NCI-H526 (cell line): ENCODE results near the gene FMN1.
"Not testable (repeated sequence)": the region's sequence is repeated elsewhere in the genome, so short reads cannot be mapped to it uniquely, and the experiment has no call there.

Source experiments
- DNase-seq, 2 experiments: peaks; one replicate each; lab custom pipeline; 2025; lab: John Stamatoyannopoulos, UW

Gene FMN1

GRCh38 chr15:32856753-32857152, 337.8 kb downstream of the FMN1 start:
- no peak for DNase-seq

GRCh38 chr15:32855942-32856341, 338.6 kb downstream of the FMN1 start:
- DNase-seq: no peak

DNA sequence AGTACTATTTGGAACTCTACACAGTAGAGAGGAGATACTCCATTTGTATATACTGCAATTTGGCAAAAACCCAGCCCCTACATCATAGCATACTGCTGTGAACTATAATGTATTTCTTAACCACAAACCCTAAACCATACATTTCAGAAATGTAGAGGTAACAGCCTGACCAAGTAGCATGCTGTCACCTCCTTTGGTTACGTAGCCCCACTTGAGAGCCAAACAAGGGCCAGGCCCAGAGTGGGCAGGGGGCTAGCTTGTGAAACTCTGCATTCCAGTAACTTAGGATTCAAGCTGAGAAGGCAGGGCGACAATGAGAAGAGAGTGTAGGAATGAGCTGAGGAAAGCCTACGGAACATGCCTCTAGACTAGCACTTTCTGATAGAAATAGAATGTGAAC, 340.9 kb downstream of the FMN1 start:
- DNase-seq: no peak

- DNase-seq: no peak
These were observed 341.7 kb downstream of the FMN1 start for GRCh38 chr15:32852771-32853170.

DNA sequence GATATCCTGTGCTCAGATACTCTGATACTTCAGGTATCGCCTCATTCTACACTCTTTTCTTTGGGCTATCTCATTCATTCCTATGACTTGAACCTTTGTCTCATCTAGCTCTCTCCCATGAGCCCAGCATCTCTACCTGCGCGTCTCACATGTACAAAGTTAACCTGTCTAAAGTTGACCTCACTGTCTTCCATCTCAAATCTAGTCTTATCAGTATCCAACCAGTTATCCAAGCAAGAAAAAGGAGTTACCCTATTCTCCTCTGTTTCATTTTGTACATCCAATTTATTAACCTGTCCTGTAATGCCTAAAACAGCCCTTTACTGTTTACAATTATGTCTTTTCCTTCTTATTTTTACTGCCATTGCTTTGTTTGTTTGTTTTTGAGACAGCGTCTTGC, 342.5 kb downstream of the FMN1 start:
- DNase-seq: no peak

DNA sequence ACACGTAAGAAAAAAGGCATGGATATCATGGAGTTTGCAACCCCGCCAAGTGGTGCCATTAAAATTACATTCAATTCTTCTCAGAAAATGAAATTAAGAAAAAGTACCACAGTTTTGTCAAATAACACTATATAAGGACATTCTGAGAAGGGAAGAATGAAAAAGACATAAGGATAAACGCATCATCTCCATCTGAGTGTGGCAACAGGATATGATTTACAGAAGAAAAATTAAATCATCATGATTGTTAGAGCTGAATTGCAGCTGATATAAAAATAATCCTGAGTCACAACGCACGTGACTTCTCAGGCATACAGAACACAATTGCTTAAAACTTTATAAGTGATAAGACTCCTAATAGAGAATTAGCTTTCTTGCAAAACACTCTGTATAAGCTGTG, 342.9 kb downstream of the FMN1 start:
- DNase-seq: no peak

GRCh38 chr15:32849769-32850668, 344.5 kb downstream of the FMN1 start:
- DNase-seq: no peak

DNA sequence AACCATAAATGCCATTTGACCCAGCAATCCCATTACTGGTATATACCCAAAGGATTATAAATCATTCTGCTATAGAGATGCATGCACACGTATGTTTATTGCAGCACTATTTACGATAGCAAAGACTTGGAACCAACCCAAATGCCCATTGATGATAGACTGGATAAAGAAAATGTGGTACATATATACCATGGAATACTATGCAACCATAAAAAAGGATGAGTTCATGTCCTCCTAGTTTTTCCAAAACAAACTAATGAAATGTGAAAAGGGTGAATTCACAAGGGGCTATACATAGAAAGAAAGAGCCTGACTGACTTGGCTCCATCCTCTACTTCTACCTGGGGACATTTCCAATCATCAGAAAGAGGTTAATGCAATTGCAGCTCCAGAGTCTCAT, 347.8 kb downstream of the FMN1 start:
- DNase-seq: not testable (repeated sequence)

DNA sequence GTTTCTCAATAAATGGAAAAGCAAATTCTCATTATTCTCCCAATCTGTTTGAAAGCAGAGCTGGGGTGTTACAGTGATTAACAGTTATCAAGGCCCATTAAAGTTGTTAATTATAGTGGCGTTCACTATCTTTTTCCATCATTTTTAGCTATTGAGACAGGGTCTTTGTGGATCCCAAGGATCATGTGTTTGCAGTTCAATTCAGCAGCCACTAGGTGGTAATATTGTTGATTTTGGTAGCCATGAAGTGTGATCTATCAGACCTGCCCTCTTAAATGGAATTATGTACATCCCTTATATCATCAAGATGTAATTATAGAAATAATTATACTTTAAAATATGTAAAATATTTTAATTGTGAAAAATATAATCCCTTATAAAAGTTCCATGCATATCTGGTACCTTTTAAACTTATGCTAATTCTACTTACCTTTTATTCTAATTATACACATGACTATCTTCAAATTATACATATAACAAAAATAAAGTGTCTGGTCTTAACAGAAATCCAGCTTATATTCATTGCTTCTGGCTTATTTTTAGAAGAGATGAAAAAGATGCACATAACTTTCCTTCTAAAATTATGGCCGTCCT, 350.3 kb downstream of the FMN1 start:
- DNase-seq: peak; percentile 27 to 65

DNA sequence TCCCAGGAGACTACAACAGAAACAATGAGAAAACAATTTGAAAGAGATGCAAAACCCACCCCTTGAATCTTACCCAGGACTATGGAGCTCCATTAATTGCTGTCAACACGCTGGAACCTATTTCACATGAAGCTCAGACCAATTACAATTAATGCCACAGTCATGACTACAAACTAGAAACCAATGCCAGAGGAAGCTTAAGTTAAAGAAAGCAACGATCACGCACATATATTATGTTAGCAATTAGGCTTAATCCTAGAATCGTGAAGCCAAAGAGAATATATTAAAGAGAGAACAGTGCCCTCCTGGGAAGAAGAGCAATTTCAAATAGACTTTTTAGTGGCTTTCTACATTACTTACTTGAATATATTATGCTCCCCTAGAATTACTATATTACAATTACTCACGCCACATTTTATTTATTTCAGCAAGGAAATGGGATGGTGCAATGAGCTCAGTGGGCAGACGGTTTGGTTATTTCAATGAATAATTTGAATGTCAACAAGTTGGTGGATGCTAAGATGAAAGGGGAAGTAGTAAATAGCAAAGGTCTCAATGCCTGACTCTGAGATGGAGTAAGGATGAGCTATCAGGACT, 351.2 kb downstream of the FMN1 start:
- DNase-seq: peak; percentile 53 to 71

GRCh38 chr15:32842081-32842480, 352.4 kb downstream of the FMN1 start:
- DNase-seq: no peak

- DNase-seq: no peak
These were observed 353.8 kb downstream of the FMN1 start for GRCh38 chr15:32840507-32841245.

GRCh38 chr15:32838820-32839219, 355.7 kb downstream of the FMN1 start:
- peak; percentile 17 to 43 for DNase-seq

- DNase-seq: no peak
These were observed 356.2 kb downstream of the FMN1 start for GRCh38 chr15:32838338-32838737.

- no peak for DNase-seq
These were observed 356.6 kb downstream of the FMN1 start for GRCh38 chr15:32837935-32838334.

DNA sequence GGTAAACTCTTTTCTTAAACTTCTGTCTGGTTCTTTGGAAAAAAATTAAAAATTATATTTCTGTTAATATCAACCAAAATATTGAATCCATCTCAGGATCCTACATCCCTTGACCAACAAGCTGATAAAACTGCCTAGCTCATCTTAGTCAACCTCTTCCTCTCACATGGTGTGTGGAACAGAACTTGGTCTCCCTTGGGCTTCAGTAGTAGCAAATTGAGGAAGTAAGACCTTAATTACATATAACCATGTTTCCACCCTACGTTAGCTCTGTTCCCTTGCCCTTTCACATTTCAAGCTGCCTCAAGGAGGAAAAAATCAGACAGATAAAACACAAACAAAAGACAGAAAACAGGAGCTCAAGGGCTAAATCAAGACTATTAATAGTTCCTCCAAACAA, 360.4 kb downstream of the FMN1 start:
- DNase-seq: no peak

GRCh38 chr15:32833379-32833821, 361.1 kb downstream of the FMN1 start:
- no peak for DNase-seq

DNA sequence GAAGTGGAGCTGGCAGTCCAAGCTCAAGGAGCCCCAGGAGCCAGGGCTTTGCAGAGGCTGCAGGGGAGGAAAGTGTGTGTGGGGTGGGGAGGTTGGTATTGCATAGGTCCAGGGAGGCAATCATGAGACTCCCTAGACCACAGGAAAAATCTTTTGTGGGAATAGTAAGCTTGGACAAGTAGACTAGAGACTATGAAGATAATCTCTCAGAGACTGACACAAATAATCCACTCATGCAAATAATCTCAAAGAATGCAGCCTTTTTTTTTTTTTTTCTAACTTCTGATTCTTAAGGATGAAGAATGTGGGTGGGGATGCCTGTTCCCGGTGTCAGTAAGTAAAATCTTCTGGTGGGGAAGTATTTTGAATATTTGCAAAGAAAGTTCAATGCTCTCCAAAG, 363.0 kb downstream of the FMN1 start:
- no peak for DNase-seq

- DNase-seq: no peak
These were observed 364.3 kb downstream of the FMN1 start for GRCh38 chr15:32830241-32830640.

DNA sequence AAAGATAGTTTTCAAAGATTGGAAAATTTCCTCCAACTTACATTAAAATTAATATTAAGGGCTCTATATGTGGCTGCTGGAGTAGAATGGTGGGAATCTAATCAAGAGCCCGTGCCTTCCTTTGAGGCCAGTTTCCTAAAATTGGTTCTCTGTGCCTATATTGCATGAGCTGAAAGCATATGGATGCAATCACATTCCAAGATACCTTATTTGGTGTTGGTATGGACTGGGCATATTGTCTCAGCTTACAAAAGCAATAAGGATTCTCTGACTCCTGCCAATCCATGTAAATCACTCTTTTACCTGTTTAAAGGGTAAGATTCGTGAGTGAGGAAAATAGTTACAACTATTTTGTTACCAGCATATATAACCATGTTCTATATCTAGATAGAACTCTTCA, 365.1 kb downstream of the FMN1 start:
- peak in 1 of 2 experiments; percentile 37 for DNase-seq

- peak; percentile 95 to 97 for DNase-seq
These were observed 365.9 kb downstream of the FMN1 start for GRCh38 chr15:32828507-32829186.

- peak in 1 of 2 experiments; percentile 14 for DNase-seq
These were observed 367.8 kb downstream of the FMN1 start for GRCh38 chr15:32826685-32827084.
